ENCODE results near the gene GALNT9.
"Not testable (repeated sequence)": the region's sequence is repeated elsewhere in the genome, so short reads cannot be mapped to it uniquely, and the experiment has no call there.

GALNT9 gene

DNA sequence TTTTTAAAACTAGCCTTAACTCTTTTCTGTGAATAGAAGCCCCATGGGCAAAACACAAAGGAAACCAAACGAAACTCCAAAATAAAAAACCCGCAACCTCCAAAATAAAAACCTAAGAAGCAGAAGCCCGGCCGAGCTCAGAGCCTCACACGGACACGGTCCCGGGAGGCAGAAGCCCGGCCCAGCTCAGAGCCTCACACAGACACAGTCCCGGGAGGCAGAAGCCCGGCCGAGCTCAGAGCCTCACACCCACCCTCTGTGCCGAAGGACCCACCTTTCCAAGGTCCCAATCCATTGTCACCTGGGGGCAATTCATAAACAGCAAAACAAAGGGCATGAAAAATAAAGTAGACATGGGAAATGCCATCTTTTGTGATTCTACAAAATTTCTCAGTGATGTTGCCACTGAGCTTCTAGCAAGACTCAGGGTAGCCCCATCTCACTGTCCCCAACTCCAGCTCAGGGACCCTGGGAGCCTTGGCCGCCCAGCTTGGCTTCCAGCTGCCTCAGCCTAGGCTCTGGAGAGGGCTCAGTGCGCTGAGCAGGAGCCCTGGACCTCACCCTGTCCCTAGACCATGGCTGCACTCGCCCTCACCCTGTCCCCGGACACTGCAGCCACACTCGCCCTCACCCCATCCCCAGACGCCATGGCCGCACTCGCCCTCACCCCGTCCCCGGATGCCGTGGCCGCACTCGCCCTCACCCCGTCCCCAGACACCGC is 82.2 kb downstream of the GALNT9 start:
- DNase-seq: no peak

DNA sequence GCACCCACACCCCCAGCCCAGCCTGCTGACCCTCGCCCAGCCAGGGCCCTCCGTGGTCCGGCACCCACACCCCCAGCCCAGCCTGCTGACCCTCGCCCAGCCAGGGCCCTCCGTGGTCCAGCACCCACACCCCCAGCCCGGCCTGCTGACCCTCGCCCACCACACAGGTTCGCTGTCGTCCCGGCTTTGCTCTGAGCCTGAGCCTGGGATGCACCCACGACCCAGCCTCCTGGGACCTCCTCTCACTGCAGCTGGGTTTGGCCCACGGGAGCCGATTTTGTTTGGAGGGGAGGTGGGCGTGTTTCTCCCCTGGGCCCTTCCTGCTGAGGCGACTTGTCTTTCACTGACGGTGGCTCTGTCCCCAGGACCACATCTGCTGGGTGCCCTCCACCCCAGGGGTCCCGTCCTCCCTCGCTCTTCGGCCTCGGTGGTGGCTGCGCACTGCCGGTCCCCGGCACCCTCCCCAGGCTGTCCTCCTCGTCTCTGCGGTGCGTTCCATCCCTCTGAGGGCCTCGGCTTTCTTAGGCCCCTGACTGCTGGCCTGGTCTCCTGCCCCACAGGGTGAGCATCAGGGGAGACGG is 83.8 kb downstream of the GALNT9 start:
- no peak for DNase-seq

DNA sequence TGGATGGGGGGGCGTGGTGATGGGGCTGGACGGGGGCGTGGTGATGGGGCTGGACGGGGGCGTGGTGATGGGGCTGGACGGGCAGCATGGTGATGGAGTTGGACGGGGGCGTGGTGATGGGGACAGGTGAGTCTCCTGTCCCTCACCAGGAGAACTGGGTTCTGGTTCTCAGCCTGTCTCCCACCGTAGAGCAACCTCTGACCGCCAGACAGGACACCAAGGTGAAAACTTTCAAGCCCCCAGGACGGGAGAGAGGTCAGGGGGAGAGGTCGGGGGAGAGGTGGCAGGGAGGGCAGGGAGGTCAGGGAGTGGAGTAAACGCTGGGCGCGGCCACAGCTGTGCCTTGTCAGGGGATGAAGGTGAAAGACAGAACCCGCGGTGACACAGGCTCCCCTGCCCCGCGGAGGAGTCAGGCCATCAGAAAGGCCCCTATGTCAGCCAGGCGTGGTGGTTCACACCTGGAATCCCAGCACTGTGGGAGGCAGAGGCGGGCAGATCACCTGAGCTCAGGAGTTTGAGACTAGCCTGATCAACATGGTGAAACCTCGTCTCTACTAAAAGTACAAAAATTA is 84.6 kb downstream of the GALNT9 start:
- DNase-seq: no peak

DNA sequence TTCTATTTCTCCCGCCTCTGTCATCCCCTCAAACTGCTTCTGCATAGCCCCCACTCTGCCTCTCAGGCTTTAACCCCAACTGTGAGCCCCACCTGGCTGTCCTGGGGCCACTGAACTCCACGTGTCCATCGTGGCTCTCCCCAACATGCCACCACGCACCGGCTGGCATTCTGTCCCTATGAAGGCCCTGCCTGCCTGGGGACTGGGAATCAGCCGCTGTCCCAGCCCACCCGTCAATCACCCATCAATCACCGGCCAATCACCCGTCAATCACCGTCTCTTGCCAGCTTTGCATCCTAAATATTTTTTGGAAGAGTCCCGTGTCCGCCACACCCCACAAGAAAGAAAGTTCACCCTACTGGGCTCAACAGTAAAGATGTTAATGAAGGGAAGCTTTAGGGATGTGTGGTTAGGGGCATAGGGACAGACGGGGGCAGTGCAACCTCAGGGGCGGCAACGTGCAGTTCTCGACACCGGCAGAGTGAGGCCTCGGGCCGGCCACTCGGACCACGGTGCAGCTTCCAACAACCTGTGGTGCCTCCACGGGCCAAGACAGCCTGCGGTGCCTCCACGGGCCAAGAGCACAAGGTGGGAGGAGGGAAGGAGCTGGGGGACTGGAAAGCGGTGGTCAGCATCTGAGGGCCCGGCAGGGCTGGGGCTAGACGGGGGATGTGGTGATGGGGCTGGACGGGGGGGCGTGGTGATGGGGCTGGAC is 85.6 kb downstream of the GALNT9 start:
- no peak for DNase-seq

DNA sequence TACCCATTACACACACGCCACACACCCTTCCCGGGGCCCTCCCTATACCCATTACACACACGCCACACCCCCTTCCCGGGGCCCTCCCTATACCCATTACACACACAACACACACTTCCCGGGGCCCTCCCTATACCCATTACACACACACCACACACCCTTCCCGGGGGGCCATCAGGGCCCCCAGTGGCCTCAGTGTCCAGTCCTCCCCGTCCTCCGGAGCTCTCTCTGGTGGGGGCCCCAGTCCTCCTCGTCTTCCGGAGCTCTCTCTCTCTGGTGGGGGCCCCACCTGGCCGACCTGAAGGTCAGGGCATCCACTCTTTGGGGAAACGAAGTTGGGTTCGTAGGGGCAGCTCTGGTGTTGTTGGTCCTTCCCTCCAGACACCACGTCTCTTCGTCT is 86.2 kb downstream of the GALNT9 start:
- DNase-seq: not testable (repeated sequence)

DNA sequence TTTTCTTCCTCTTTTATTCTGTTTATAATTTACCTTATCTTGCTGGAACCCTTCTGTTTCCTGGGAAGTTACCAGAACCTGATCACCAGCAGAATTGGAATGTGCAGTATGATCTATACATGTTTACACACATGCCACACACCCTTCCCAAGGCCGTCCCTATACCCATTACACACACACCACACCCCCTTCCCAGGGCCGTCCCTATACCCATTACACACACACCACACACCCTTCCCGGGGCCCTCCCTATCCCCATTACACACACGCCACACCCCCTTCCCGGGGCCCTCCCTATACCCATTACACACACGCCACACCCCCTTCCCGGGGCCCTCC is 88.8 kb downstream of the GALNT9 start:
- not testable (repeated sequence) for DNase-seq

DNA sequence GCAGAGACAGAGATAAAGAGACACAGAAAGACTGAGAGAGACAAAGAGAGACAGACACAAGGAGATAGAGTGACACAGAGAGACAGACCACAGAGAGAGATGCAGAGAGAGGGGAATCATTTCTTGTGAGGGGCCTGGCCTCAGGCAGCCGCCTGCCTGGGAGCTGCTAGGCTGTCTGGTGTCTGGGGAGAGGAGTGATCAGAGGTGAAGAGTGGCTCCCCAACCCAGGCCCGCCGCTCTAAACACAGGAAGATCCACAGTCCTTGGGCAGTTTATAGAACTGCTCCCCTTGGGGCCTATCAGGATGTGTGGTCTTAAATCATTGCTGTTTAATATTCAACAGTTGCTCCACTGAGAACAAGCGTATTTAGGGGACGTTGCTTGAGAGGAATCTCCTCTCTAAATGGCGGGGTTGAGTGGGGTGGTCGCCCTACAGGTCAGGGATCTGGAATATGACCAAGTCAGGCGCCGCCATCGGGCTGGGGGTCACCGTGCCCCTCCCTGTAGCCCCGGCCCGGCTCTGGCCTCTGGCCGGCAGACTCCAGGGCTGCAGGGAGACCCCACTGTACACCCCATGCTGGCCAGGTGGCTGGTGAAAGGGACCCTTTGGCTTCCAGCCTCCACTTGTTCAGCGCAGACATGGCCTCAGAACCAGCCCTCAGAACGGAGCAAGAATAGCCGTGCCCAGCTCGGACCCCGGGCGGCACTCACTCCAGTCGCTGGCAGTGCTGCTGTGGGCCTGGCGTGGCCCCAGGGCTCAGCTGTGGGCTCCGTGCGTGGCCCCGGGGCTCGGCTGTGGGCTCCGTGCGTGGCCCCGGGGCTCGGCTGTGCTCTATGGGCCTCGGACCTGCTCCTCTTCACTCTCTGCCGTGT is 89.4 kb downstream of the GALNT9 start:
- DNase-seq: no peak

DNA sequence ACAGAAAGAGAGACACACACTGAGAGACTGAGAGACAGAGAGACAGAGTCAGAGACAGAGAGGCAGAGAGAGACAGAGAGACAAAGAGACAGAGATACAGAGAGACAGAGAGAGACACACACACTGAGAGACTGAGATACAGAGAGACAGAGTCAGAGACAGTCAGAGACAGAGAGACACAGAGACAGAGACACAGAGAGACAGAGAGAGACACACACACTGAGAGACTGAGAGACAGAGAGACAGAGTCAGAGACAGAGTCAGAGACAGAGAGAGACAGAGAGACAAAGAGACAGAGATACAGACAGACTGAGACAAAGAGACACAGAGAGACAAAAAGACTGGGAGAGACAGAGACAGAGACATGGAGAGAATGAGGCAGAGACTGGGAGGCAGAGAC is 90.0 kb downstream of the GALNT9 start:
- no peak for DNase-seq

DNA sequence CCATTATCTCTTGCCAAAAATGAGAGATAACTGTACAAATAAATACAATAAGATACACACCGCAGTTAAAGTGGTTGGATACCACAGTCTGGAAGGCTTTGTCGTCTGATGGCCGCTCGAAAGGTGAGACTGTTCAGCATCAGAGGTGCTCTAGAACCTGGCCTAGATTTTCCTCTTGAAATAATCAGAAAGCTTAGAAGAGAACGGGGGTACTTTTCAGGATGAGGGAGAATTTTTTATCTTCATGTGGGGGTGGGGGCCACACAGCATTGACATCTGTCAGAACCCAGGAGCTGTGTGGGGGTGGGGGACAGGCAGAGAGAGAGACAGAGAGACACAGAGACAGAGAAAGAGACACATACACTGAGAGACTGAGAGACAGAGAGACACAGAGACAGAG is 90.5 kb downstream of the GALNT9 start:
- no peak for DNase-seq

DNA sequence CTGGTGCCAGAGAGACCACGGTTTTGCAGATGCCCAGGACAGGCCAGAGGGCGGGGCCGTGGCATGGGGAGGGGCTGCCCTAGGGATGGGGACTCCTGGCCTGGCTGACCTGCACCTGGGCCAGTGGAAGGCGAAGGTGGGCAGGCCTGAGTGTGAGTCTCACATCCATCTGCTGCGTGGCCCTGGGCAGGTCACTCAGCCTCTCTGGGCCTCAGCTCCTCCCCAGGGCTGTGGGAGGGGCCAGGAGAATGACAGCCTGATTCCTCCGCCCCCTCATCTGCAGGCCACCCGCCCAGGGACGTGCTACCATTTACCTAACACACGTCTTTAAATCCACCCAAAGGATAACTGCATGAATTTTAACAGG is 90.9 kb downstream of the GALNT9 start:
- no peak for DNase-seq

DNA sequence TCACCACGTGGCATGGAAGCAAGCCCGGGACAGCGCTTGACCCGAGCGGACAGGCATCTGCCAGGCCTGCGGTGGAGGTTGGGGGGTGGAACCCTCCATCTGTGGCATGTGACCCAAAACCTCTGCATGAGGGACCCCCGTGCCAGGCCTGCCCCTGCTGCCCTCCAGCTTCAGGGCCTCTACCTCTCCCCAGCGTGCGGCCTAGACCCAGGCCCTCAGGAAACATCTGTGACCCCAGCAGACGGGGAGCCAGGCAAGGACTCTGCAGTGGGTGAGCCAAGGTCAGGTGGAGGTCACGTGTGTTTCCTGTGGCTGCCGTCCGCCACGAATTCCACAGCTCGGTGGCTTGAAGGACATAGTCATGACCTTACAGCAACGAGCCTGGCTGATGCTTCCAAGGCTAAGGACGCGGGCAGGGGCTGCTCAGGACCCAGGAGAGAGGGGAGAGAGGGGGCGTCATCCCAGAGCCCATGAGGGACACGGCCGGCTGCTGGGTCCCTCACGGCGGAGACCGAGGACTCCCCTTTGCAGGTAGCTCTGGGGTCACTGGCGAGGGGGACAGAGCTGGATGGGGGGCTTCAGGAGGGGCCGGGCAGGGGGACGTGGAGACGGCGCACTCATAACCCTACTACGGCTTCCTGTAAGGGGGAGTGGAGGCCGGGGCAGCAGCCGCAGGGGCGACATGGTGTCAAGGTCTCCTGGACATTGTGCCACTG is 91.5 kb downstream of the GALNT9 start:
- DNase-seq: no peak

DNA sequence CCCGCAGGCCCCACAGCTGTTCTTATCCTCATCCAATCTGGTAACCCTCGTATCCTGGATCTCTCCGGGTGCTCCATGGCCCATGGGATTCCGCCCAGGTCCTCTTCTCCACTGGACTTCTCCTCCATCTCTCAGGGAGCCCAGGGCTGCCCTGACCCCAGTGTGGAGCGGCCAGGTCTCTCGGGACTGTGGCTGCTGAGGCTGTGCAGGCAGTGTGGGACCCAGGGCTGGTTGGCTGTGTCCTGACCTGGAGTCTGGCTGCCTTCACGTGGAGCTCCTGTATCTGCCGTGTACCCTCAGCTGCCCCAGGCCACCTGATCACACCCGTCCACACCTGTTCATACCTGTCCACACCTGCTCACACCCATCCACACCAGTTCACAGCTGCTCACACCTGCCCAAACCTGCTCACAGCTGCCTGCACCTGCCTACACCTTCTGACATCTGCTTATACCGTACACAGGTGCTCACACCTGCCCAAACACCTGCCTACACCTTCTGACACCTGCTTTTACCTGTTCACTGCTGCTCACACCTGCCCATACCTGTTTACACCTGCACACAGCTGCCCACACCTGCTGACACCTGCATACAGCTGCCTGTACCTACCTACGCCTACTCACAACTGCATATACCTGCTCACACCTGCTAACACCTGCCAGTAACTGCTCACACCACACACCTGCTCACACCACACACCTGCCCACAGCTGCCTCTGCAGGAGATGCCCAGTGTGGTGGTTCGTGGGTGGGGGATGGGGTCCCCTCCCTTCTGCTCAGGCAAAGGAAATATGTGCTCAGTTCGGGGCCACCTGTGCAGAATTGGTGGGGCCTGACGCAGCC is 92.2 kb downstream of the GALNT9 start:
- DNase-seq: no peak

DNA sequence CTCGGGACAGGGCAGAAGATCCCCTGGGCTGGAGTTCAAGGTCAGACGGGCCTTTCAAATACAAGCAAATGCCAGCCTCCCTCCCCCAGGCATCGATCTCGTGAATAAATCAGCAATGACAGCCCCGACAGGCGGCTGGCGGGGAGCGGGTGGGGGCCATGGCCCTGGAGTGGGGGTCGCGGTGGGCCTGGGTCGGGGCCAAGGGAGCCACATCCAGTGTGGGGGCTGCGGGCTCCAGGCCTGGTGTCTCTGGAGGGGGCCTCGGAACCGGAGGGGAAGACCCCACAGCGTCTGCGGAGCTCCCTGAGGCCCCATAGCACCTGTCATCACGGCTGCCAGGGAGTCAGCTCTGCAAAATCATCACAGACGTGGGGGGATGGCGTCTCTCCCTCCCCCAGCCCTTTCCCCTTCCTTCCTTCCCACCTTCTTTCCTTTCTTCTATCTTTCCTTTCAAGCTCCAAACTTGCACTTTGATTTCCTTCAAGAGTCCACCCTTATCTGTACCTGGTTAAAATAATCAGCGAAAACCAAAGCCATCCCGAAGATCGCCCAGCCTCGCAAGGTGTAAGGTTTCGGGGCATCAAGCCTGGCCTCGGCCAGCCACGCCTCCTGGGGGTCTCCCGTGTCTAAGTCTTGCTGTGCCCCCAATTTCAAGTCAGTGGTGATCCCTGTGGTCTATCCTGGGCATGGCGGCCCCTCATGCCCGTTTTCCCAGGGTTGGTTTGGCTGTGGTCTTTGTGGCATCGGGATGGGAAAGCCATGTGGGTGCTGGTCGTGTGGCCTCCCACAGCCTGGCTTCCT is 93.1 kb downstream of the GALNT9 start:
- no peak for DNase-seq

DNA sequence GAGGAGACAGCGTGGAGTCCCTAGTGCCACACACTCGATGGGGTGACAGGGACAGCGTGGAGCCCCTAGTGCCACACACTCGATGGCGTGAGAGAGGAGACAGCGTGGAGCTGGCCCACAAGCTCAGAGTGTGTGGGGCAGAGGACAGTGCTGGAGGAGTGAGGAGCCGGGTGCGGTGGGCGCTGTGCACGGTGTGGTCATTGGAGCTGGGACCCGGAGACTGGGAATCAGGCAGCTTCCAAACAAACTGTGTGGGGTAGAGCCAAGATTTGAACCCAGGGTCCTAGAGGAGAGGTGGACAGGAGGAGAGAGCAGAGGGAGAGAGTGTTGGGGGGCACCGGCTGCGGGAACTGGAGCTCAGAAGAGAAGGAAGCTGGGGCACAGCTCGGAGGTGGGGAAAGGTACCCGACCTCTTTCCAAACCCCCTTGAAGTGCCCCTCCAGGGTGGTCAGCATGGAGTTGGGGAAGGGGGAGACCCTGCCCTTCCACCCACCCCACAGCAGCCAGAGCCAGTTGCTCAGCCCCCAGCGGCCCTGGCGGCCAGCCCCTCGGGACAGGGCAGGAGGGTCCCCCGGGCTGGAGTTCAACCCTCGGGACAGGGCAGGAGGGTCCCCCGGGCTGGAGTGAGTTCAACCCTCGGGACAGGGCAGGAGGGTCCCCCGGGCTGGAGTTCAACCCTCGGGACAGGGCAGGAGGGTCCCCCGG is 94.1 kb downstream of the GALNT9 start:
- no peak for DNase-seq

DNA sequence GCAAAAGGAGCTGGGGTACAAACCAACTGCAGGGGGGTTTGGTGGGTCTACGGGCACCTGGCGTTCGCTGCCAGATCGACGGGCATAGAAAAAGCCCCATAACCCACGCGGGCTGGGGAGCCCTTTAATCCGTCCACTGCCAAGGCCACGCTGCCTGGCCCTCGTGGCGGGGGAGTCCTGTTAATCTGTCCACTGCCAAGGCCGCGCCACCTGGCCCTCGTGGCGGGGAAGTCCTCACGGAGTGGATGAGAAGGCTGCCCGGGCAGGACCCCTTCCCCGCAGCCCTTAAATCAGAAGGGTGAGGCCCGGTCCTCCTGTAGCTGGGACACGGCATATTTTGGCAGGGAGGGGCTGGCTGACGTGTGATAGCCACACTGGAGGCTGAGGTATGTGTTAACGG is 99.0 kb downstream of the GALNT9 start:
- DNase-seq: no peak

DNA sequence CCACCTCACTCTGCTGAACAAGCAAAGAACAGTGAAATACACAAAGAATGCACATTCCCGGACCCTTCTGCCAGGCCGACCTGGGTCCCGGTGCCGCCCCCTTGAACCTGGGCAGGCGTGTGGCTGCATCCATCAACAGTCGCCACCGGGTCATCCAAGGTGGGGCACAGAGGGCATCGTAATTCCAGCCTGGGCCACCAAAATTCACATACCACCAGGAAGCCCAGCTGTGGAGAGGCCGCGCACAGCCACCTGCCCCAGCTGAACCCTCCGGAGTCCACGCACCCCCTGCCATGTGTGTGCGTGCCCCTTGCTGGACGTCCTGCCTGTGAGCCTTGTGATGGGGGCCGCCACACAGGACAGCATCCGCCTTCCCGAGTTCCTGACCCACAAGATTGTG is 99.5 kb downstream of the GALNT9 start:
- DNase-seq: no peak

DNA sequence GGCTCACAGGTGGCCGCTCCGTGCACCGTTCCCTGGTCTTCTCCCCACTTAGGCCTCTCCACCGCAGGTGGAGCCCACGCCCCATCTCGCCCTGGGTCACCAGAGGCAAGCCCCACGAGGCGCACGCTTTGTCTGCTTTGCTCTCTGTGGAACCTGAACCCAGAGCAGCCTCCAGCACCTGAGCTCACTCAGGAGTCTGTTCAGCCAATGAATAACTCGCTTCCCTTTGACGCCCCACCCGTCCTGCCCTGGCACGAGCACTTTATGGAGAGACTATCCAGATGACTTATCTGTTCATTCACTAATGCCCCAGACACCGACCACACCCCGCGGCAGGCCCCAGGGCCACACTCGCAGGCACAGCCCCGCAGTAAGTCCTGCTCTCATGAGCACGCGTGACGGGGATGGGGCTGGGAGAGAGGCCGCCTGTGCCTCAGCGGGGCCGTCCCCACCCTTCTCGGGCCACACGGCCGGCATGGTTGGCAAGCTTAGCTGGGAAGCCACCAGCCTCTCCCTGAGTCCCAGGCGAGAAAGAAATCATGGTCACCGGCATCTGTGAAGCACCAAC is 100.1 kb downstream of the GALNT9 start:
- no peak for DNase-seq

DNA sequence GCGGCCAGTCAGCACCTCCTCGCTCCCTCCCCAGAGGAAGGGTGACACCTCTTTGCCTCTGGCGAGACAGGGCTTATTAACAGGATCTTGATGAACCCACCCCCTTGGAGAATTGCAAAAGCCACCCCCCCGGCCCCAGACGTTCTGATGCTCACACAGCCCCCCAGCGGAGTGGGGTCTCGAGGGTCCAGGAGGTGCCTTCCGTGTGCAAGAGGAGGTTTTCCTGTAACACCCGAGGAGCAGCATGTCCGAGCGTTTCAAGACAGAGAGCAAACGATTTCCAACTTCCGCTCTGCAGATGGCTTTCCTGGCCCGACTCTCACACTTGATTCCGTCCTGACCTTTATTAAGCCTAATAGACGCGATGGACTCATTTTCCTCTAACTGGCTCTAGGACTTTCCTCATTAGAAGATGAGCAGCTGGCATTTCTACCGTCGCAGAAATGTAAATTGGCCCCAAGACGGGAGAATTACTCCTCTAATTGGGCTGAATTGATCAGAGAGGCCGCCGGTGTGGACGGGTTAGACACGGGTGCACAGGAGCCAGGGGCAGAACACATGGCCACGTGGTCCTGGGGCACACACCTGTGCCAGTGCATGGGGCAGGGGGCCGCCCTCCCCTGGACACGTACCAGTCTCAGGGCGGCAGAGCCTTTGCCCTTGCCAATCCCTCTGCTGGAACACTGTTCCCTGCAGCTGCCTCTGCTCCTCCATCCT is 100.8 kb downstream of the GALNT9 start:
- DNase-seq: no peak
